ENCODE data around the gene CASKIN2.

DNA sequence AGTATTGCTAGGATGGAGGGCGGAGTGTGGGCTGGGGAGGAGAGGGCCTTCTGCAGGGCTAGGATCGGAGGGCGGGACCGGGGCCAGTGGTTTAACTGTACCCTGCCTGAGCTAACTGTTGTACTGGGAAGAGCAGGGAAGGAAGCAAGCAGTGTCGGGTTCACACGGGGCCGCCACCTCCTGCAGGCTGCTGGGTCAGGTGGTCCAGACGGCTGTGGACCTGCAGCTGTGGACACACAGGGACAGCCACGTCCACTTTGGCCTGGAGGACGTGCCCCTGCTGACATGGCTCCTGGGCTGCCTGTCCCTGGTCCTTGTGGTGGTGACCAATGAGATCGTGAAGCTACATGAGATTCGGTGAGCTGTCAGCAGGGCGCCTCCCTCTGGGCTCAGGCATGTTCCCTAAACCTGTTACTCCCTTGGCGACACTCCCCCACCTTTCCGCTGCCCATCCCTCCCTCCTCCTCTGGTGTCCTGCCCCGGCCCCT, 16.6 kb downstream of the CASKIN2 start:
- no peak for TF ChIP-seq CTCF (IDR thresholded peaks at IDR 0.05)
- TF ChIP-seq REST (IDR thresholded peaks at IDR 0.05; ENCODE audit: insufficient read depth in 1 of 2, low read depth in 2 of 2, low read length in 1 of 2), result no peak

Data from Panc1 (cell line).